Germinal center (tissue), 1 donor: ENCODE results near the gene ASIC2.

Experiments
- DNase-seq: peaks from one replicate; pipeline ENCODE4 v3.0.0; 2012; ENCODE audit warnings: mixed read lengths, low spot score

ASIC2 gene

DNA sequence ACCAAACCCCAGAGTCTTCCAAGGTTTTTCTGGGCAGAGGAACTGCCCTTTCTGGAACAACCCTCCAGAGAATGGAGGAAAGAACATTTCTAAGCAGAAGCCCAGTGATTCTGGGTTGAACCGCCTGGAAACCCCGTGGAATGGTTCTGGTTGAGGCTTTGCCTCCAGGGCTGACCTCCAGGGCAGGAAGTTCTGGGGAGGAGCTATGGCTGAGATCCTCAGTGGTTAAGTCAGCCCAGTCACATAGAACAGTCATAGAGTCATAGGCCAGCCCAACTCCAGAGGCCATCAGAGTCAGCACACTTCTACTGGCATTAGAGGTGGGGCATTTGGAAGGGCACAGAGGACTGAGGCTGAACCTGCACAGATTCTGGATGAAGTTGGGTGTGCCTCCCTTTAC is 235.5 kb downstream of the ASIC2 start:
- no peak for DNase-seq

DNA sequence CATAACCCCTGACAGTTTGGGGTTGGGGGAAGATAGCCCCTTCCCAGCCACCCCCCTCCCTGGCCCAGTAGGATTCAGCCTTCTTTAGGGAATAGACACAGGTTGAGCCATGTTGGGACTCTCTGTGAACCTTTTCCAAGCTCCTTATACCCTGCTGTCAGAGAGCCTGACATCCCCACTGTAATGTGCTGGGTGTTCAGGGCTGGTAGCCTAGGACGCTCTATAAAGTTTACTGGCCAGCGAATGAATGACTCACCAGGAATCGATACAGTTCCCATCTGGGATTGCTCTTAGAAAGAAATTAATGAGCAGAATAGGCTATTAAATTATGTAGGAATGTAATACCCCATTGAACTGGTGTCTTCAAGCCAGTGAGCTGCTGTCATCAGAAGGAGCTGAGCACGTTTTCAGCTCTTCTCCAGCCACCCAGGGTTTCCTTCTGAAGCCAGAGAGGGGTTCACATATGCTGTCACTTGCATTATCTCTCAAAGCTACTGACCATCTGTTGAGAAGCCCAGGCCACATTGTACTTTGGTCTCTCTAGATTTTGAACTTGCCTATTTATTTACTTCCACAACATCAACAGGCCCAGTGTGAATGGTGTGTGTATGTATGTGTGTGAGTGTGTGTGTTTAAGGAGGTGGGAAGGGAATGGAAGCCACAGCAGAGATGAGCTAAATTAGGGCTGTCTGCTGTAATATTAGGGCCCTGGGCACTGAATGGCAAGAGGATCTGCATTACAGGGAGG is 236.5 kb downstream of the ASIC2 start:
- no peak for DNase-seq

DNA sequence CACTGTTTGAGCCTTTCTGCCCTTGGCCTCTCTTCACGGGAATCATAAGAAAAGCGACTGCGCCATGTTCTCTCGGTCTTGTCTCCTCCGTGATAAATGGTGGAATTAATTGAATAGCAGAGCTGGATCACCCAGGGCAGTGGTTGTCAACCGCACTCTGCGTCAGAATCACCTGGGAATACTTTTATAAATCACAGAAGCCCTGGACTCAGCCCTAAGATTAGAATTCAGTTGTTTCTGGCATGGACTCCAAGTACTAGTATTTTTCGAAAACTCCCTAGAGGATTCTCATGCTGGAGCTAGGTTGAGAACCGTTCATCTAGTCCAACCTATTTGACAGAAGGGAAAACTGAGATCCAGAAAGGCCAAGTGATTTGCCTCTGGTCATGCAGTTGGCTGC is 237.3 kb downstream of the ASIC2 start:
- DNase-seq, result no peak

DNA sequence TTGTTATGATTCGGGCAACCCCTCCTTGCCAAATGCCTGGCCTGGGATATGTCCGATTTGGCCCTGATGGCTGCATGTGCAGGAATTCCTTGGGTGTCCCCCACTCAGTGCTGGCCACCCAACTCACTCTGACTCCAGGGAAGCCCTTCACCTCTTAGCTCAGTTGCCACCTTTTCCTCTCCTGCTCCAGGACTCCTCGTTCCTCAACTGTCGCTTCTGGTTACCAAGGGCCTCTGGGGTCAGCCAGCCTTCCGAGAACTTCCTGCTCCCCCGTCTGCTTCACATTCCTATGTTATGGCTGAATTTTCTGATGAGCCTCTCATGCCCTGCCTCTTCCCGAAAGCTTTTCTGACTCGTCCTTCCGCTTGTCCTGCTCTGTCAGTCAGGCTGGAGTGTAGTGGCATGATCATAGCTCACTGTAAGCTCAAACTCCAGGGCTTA is 237.9 kb downstream of the ASIC2 start:
- no peak for DNase-seq

DNA sequence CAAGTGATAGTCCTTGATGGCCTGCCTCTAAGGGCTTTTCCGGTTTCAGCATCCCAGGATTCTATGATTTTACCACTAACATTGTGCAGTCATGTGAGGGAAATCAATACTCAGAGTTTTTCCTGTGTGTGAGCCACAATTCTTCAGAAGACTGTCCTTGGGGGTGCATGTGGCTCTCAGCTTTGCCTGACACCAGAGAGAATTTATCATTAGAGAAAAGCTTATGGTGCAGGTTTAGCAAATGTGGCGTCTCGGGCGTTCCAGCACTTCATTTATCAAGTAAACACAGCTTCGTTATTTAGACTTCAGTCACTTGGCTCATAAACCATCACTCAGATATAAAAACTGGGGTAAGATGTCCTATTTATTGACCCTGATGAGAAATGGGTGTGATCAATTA is 238.7 kb downstream of the ASIC2 start:
- no peak for DNase-seq

DNA sequence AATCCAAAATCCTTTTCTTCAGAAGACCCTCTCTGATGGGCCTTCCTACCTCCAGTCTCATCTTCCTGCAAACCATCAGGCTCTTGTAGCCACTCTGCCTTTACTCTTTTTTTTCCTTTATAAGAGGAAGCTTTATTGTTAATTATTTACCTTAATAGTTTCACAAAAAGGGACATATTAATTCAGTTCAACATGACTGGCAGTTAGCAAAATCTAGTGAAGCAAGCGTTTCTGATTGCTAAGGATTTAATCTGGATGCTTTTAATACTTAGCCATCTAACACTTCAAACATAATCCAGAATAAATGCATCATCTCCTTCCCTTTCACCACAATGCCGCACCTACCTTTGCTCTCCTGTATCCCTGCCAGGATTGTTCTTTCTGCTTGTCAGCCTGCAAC is 239.4 kb downstream of the ASIC2 start:
- DNase-seq, result no peak

- no peak for DNase-seq
These were observed 240.2 kb downstream of the ASIC2 start for GRCh38 chr17:33052856-33053255.

GRCh38 chr17:33050611-33051140 is 242.4 kb downstream of the ASIC2 start:
- no peak for DNase-seq

DNA sequence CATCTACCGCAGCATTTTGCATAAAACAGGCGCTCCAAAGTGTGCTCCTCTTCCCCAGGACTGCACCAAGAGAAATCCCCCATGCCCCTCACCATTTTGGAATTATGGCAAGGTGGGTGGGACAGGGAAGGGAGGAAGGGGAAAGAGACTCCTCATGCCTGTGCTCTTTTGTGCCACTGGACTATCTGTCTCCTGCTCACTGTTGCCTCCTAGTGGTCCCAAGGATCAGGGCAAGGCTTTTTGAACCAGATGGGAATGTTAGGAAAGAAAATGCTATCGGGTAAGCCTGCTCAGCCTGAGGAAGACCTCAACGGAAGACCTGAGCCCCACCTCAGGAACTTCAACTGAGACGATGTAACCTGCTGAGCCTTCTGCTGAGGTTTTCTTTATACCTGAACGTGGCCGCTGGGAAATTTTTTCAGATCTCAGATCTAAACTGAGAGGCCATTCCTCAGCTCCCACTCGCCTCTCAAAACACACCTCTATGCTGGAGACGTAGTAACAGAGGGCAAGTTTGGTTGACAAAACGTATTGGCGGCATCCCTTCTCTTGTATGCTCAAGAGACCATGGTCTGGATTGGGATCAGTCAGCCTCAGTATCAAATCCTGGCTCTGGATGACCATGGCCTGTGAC is 243.2 kb downstream of the ASIC2 start:
- DNase-seq, result peak; percentile 59

DNA sequence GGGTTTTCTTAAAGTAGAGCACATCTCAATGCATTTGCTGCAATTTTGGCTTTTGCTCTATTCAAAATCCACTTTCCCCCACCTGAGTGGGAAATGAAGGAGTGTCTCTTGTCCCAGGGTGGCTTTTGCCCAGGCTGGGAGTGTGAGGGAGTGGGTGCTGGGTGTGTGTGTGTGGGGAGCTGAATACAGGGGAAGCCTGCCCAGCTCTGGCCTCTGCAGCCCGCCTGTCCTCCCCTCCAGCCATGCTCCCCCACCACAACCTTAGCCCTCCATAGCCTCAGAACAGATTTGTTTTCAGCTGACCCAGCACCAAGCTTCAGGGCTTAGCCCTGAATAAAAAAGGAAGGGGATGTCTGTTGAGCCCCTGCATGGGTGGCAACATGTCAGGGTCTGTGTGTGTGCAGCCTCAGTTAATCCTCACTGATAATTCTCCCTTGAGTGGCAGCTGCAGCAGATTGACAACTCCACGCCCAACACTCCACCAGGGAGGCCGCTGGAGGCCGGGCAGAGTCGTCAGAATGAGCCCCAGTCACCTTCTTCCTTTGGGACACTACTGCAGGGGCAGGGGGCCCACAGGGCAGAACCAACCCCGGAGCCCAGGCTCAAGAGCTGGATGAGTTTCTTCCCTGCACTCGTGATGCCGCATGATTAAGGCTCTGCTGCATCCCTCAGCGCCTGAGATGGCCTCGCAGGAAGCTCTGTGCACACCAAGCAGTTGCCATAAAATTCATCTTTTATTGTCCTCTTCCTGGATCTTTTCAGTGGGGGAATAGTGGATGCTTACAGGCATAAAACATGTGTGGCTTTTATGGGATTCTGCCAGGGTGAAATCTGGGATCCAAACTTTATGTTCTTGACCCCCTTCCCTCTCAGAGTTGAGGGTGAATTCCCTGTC is 246.5 kb downstream of the ASIC2 start:
- DNase-seq, result no peak

DNA sequence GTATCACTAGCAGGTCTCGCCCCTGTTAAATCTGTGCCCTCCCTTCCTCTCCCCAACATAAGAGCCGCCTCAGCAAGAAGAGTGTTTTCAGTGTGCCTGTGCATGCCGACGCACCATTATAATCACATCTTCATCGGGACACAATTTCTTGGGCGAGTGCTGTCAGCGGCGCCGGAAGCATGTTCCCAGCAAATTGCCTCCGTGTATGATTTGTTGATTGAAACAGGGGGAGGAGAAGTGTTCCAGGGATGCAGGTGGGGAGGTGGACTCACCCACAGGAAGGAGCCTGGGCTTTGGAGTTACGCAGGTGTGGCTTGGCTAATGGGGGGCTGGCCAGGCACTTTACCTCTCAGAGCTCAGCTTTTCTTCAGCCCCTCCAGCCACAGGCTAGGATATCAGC is 247.9 kb downstream of the ASIC2 start:
- no peak for DNase-seq

DNA sequence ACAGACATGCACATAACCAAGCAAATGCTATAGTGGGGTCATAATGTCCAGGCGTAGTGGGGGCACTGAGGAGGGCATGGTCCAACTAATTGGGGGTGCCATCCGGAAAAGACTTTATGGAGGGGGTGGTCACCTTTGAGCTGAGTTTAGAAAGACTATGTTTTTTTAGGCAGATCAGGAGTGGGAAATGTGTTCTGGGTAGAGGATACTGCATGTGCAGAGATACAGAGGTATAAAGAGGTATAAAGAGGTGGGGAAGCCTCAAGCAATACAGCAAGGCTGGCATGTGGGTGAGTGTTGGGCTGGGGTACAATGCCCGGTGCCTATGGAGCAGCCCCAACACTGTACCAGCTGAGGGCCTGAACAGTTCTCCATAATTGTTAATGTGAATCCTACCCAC is 248.3 kb downstream of the ASIC2 start:
- DNase-seq, result no peak

DNA sequence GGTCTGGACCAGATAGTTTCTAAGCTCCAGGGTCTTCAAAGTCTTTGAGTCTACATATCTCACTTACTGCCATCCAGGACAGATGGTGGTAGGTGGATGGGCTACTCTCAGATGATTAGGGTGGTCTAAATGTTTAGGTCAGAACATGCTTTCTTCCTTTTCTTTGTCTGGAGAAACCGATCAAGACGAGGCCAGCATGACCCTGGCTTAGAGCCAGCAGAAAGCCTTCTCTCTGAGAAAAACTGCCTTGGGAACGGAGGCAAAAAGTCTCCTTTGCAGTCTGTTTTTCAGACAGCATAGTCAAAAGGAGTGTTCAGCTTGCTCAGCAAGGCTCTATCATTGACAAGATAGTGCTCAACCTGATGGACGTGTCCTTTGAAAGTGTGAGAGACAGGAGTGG is 252.6 kb downstream of the ASIC2 start:
- DNase-seq, result no peak

DNA sequence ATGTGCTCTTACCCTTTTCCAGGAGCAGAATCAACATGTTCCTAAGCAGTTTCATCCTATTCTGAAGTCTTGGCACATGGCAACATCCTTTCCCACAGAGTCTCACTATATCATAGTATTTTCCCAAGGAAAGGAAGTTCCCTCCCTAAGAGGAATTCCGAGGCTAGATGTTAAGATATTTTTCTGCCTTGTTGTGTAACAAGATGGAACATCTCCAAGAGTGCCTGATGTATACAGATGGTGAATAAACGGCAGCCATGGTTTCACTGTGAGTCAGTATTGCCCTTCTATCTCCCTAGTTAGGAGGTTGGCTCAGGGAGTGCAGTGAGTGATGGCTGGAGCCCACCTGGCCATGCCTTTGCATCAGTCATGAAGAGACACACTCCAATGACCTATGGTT is 253.2 kb downstream of the ASIC2 start:
- no peak for DNase-seq

DNA sequence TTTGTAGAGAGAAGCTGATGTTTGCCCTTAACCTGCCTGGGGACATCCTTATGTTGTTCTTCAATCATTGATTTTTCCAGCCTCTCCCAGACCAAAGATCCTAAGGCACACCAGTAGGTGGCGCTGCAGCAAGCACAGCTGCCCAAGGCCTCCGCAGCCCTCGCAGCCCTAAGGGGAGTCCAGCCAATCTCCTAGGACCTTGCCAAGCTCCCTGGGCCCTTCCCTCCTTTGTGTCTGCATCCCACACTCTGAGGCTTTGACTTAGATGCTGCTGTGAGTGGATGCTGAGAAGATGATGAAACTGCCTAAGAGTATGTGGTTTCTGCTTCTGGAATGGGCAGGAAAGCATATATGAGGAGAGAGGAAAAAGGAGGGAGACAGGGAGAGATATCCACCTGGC is 254.4 kb downstream of the ASIC2 start:
- no peak for DNase-seq

DNA sequence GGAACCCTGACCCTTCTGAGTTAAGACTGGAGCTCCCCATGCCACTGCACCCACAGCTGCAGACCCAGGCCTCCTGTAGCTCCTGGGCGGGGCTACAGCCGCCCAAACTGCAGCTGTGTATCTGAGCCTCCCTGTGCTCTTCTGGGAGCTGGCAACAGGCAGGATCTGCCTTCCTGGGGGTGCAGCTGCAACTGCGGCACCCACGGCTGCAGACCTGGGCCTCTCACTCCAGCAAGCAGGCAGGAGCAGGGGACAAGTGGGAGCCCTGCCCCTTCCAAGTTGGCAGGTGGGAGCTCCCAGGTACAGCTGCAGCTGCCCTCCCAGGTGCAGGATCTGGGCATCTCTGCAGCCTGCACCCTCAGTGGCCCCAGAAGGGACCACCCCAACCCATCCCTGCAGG is 259.9 kb downstream of the ASIC2 start:
- no peak for DNase-seq

DNA sequence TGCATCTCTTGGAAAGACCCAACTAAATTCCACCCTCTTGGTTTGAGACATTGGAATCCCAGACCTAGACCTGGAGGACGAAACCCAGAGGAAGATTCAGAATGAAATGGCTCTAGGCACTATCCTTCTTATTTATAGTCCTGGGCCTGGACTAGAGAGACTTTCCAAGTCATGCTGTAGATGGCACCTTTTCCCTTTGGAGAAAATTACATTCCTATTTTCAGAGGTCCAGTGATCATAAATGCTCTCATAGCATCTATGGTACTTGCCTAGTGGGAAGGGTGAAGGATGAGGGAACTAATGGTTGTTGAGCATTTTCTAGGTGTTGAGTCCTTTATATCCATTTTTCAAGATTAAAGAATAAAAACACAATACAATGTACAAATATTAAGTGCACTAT is 264.3 kb downstream of the ASIC2 start:
- DNase-seq, result no peak

DNA sequence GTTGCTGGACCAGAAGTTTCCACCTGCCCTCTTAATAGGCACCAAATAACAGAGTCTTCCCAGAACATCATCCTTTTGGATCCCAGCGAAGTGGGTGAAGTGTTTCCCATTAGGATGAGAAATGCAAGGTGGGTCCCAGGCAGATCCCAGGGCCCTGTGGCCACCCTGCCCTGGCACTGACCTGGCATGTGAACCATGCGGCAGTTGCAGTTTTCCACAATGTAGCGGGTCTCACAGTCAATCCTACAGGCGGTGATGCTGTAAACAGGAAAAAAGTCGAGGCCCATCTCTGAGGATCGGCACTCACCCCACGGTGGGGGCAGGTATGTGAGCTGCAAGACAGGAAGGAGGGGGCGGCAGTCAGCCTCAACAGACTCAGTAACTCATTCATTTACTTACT is 265.0 kb downstream of the ASIC2 start:
- DNase-seq, result no peak

GRCh38 chr17:33024688-33025486 is 268.2 kb downstream of the ASIC2 start:
- DNase-seq, result no peak

GRCh38 chr17:33023790-33024189 is 269.3 kb downstream of the ASIC2 start:
- no peak for DNase-seq

- DNase-seq, result no peak
These were observed 271.2 kb downstream of the ASIC2 start for GRCh38 chr17:33021731-33022408.
